Type B pancreatic cell (in vitro differentiated cells): Measurements from ENCODE around the gene ZNF883. TPM values are rescaled to one million over a fixed set of nuclear protein-coding genes. Genes with fewer than 3 reads are reported as not detected.

Source experiments
- DNase-seq: peaks from one replicate; pipeline ENCODE4 v3.0.0; 2021; ENCODE audit warnings: mixed read lengths; ENCODE audit not compliant: unreplicated experiment; ENCODE audit errors: extremely low spot score
- H3K27ac Mint-ChIP-seq: 2 replicates; pipeline ENCODE4 v1.8.0; 2021; ENCODE audit warnings: mild to moderate bottlenecking, mixed read lengths
- H3K27me3 Mint-ChIP-seq: 2 replicates; pipeline ENCODE4 v1.8.0; 2021; ENCODE audit warnings: mixed read lengths
- H3K36me3 Mint-ChIP-seq: 2 replicates; pipeline ENCODE4 v1.8.0; 2021; ENCODE audit warnings: mixed read lengths
- H3K4me1 Mint-ChIP-seq: one replicate; pipeline ENCODE4 v1.8.0; 2021; ENCODE audit warnings: mixed read lengths; ENCODE audit not compliant: unreplicated experiment
- H3K4me3 Mint-ChIP-seq: 2 replicates; pipeline ENCODE4 v1.8.0; 2021; ENCODE audit warnings: mild to moderate bottlenecking, mixed read lengths
- H3K9me3 Mint-ChIP-seq: 2 replicates; pipeline ENCODE4 v1.8.0; 2021; ENCODE audit warnings: mixed read lengths
- CTCF ChIP-seq: fragments of 200-600 bp; sonication (generic); conservative IDR thresholded peaks from 2 replicates; pipeline ENCODE4 v1.5.0; 2021; ENCODE audit warnings: antibody characterized with exemption, mild to moderate bottlenecking
- total RNA-seq: library from RNA; stranded (reverse); gene quantifications from 2 replicates; pipeline ENCODE4 v1.2.1, GENCODE V29; 2021; ENCODE audit warnings: low replicate concordance

ZNF883 gene
- total RNA-seq, 1 donor from 2014 or later = 7.9 TPM

DNA sequence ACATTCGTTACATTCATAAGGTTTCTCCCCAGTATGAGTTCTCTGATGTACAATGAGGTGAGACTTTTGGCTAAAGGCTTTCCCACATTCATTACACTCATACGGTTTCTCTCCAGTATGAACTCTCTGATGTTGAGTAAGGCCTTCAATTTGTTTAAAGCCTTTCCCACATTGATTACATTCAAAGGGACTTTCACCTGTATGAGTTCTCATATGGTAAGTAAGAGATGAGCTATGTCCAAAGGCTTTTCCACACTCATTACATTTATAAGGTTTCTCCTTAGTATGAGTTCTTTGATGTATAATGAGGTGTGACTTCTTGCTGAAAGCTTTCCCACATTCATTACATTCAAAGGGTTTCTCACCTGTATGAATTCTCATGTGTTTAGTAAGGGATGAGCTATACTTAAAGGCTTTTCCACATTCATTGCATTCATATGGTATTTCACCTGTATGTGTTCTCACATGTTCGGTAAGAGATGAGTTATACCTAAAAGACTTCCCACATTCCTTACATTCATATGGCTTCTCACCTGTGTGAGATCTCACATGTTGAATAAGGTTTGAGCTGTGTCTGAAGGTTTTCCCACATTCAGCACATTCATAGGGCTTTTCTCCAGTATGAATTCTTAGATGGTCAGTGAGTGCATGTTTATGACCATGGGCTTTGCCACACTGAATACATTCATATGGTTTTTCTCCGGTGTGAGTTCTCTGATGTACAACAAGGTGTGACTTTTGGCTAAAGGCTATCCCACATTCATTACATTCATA is 31.1 kb upstream of the ZNF883 start:
- Mint-ChIP-seq H3K4me3 (no peak overlapping the region), H3K4me1 (no peaks in the 10 kb centered on the region), H3K27ac (no peak overlapping the region), H3K27me3 (no peaks in the 10 kb centered on the region), H3K36me3 (peaks cover 66% of the 10 kb centered on the region), H3K9me3 (peaks cover 44% of the 10 kb centered on the region)
- no peak for DNase-seq
- no peak for TF ChIP-seq CTCF

- Mint-ChIP-seq H3K9me3 (peaks cover 5% of the 10 kb centered on the region), H3K27me3 (no peaks in the 10 kb centered on the region), H3K36me3 (no peaks in the 10 kb centered on the region)
Measured at GRCh38 chr9:113026200-113026599, 14.2 kb upstream of the ZNF883 start.

DNA sequence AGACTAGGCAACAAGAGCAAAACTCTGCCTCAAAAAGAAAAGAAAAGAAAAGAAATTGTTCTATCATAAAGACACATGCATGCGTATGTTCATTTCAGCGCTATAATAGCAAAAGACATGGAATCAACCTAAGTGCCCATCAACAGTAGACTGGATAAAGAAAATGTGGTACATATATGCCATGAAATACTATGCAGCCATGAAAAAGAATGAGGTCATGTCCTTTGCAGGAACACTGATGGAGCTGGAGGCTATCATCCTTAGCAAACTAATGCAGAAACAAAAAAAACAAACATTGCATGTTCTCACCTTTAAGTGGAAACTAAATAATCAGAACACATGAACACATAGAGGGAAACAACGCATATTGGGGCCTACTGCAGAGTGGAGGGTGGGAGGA is 6.3 kb upstream of the ZNF883 start:
- Mint-ChIP-seq H3K27ac (no peak overlapping the region), H3K4me1 (no peaks in the 10 kb centered on the region), H3K27me3 (peaks cover 3% of the 10 kb centered on the region), H3K36me3 (peaks cover 4% of the 10 kb centered on the region), H3K4me3 (no peak overlapping the region), H3K9me3 (peaks cover 10% of the 10 kb centered on the region)
- TF ChIP-seq CTCF = no peak
- no peak for DNase-seq

More at GRCh38 chr9:113026200-113026599, 14.2 kb upstream of the ZNF883 start:
- H3K4me1 Mint-ChIP-seq = no peaks in the 10 kb centered on the region
- TF ChIP-seq CTCF = no peak
- H3K27ac Mint-ChIP-seq = no peak overlapping the region
- DNase-seq = no peak
- H3K4me3 Mint-ChIP-seq = no peak overlapping the region

GRCh38 chr9:113012492-113012891 is 500 bp upstream of the ZNF883 start:
- no peak for TF ChIP-seq CTCF
- Mint-ChIP-seq H3K36me3 (peaks cover 25% of the 10 kb centered on the region), H3K4me1 (peaks cover 9% of the 10 kb centered on the region), H3K27ac (peak overlapping the region; percentile 86), H3K27me3 (peaks cover 3% of the 10 kb centered on the region), H3K9me3 (peaks cover 10% of the 10 kb centered on the region), H3K4me3 (peak overlapping the region; percentile 96)
- no peak for DNase-seq

DNA sequence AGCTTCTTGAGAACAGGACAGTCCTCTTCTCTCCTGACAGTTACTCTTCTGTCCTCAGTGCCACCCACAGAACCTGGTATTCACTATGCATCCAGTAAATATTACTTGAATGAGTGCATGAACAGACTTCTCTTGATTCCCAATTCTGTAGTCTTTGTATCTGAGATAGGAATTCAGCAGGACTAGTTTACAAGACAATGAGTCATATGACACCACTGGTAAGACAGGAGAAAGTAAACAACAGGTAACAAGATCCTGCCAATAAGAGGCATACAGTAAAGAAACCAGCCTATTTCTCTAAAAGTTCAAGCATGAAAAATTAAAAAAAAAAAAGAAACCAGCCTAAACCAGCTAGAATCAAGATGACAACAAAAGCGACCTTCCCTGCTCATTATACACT is 6.2 kb downstream of the ZNF883 start:
- Mint-ChIP-seq H3K9me3 (peaks cover 23% of the 10 kb centered on the region), H3K27ac (no peak overlapping the region), H3K27me3 (no peaks in the 10 kb centered on the region), H3K4me3 (no peak overlapping the region), H3K36me3 (peaks cover 56% of the 10 kb centered on the region), H3K4me1 (no peaks in the 10 kb centered on the region)
- TF ChIP-seq CTCF = no peak
- no peak for DNase-seq
